ENCODE measurements around the gene ZNF830.
"Not testable (repeated sequence)": the region's sequence is repeated elsewhere in the genome, so short reads cannot be mapped to it uniquely, and the experiment has no call there.

ZNF830 gene, protein sequence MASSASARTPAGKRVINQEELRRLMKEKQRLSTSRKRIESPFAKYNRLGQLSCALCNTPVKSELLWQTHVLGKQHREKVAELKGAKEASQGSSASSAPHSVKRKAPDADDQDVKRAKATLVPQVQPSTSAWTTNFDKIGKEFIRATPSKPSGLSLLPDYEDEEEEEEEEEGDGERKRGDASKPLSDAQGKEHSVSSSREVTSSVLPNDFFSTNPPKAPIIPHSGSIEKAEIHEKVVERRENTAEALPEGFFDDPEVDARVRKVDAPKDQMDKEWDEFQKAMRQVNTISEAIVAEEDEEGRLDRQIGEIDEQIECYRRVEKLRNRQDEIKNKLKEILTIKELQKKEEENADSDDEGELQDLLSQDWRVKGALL
- 5.3 to 13.8 (median 9.5) reads per million in 17 experiments for total RNA-seq

DNA sequence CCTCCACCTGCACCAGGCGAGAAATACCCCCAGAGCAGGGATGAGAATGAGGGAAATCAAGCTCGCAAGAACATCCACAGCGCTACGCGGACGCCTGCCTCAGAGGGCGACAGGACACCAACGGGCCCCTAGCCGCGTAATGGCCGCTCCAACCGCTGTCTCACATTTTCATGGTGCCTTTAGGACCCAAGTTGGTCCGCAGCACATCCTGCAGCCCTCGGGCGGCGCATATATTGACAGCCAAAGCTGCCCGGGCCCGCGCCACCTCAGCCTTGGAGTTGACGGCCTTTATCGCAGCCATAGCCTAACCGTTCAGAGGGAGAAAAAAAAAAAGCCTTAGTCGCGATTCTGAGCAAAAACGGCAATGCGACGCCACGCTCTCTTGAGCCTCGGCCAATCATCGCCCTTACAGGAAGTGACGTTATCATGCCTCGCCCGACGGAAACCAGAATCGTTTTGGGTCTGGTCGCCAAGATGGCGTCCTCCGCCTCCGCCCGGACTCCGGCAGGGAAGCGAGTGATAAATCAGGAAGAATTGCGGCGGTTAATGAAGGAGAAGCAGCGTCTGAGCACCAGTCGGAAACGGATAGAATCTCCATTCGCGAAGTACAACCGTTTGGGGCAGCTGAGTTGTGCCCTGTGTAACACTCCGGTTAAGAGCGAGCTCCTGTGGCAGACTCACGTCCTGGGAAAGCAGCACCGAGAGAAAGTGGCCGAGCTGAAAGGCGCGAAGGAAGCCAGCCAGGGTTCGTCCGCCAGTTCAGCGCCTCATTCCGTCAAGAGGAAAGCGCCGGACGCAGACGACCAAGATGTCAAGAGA is at the start of gene ZNF830, which contains the start of gene CCT6B:
Gene ZNF830 (plus strand): TSS at position 448 of the 819 bp plus-strand sequence. CDS start 27 bp downstream, at position 475.
Gene CCT6B (minus strand): TSS at position 368 of the 819 bp plus-strand sequence. CDS start 67 bp downstream, at position 301.
- peak; percentile 95 to 97 (median 96) for DNase-seq

DNA sequence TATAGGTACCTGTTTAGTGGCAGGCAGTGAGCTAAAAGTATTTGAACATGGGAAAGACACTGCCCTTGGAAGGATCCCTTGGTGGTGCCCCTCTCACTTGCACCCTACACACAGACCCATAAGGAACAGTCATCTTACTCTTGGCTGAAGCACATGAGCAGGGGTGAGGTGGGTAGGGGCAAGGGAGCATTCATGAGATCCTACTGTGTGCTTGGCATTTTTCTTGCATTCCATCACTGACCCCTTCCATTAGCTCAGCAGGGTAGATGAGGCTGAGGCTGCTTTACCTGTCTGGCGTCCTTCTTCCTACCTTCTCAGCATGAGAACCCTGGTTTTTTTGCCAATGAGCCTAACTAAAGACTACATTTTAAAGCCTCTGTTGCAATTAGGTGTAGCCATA is 48.3 kb upstream of the ZNF830 start:
- no peak for DNase-seq

DNA sequence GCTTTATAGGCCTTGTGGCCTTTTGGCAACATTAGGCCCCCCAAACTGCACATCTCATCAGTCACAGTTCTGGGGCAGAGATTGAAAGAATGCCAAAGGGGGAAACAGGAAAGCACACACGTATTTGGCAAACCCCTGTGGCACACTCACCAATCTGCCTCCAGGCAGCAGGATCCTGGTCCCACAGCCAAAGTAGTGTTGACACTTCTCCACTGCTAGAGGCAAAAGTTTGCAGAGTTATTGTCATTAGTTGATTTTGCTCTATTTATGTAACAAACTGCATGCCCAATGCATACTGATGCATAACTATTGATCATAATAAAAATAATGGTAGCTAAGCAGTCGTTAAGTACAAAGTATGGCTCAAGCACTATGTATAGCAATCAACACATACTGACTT is 45.2 kb upstream of the ZNF830 start:
- no peak for DNase-seq

DNA sequence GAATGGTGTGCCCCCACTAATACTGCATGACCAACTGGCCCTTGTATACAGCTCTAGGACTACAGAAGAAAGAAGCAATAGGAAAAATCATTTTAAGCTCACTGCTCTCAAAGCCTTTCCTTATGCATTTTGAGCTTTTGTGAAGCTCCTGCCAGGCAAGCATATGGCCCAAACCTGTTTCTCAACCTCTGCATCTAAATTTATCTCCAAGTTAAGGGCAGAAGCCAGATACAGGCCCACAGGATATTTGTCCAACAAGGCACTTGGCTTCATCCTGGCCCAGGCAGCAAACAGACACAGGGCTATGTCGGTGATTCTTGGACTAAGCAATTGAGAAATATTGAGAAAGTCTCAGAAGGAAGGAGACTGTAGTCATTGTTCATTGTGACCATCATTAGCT is 44.0 kb upstream of the ZNF830 start:
- no peak for DNase-seq

DNA sequence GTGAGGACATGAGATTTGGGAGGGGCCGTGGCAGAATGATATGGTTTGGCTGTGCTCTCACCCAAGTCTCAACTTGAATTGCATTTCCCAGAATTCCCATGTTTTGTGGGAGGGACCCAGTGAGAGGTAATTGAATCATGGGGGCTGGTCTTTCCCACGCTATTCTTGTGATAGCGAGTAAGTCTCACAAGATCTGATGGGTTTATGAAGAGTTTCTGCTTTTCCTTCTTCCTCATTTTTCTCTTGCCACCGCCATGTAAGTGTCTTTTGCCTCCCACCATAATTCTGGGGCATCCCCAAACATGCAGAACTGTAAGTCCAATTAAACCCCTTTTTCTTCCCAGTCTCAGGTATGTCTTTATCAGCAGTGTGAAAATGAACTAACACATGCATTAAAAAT is 40.7 kb upstream of the ZNF830 start:
- peak; percentile 48 to 83 (median 72) for DNase-seq

DNA sequence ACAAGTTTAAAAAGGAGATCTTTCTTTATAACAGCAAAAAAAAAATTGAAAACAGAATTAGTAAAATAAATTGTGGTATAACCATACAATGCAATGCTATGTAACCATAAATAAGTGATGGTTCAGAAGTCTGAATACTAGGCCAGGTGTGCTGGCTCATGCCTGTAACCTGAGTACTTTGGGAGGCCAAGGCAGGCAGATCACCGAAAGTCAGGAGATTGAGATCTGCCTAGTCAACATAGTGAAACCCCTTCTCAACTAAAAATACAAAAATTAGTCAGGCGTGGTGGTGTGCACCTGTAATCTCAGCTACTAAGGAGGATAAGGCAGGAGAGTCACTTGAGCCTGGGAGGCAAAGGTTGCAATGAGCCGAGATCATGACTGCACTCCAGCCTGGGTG is 34.7 kb upstream of the ZNF830 start:
- no peak for DNase-seq

DNA sequence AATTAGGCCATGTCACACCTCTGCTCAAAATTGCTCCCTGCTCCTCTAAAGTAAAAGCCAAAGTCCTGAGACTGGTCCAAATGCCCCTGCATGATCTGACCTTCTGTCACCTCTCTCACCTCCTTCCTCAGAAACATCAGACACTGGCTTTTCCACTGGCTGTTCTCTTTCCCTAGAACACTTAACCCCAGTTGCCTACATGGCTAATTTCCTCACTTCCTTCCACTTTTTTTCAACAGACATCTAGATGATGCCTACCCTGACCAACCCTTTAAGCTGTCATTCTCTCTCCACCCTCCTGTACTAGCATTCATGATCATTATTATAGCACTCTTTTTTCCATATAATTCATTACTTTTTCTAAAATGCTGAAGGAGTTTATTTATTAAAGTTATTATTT is 31.1 kb upstream of the ZNF830 start:
- peak; percentile 2 to 53 (median 38) for DNase-seq

DNA sequence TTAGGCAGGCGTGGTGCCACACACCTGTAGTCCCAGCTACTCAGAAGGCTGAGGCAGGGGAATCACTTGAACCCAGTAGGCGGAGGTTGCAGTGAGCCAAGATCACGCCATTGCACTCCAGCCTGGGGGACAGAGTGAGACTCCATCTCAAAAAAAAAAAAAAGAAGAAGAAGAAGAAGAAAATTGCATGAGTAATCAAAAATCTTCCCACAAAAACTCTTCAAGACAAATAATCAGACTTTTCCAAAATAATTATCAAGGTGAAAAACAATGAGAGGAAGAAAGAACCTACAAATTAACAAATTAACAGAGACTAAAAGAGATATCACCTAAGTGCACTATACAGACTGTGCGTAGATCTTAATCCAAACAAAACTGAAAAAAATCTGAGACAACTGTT is 10.6 kb upstream of the ZNF830 start:
- not testable (repeated sequence) for DNase-seq

DNA sequence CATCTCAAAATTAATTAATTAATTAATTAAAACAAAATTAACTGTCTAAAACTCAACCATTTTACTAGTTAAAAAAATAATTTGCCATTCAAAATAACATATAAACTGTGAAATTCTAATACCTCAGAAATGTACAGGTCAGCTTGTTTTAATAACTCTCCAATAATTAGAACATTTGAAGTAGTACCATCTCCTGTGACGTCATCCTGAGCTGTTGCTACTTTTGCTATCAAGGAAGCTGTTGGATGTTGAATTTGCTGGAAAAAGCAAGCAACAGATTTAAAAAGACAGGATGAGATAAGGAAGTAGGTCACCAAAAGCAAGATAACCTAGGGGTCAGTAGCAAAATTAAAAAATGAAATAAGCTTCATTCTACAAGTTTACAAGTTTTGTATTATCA is 2.9 kb upstream of the ZNF830 start:
- DNase-seq = no peak

DNA sequence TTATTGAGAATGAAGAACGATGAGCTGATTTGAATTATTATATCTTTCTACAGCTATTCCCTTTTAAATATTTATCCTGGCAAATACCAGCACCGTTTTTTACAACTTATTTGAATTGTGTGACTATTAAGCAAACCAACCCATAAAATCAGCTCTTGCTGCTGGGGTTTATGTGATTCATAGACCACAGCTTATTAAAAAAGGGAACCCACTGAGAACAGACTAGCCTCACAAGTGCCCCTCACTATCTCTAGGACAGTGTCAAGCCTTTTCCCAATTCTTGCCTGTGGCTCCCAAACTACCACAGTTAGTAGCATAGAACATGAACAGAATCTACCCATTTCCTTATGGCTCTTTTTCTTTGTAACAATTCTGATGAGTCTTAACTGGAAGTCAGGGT is 12.8 kb downstream of the ZNF830 start:
- peak in 1 of 4 experiments; percentile 13 for DNase-seq

DNA sequence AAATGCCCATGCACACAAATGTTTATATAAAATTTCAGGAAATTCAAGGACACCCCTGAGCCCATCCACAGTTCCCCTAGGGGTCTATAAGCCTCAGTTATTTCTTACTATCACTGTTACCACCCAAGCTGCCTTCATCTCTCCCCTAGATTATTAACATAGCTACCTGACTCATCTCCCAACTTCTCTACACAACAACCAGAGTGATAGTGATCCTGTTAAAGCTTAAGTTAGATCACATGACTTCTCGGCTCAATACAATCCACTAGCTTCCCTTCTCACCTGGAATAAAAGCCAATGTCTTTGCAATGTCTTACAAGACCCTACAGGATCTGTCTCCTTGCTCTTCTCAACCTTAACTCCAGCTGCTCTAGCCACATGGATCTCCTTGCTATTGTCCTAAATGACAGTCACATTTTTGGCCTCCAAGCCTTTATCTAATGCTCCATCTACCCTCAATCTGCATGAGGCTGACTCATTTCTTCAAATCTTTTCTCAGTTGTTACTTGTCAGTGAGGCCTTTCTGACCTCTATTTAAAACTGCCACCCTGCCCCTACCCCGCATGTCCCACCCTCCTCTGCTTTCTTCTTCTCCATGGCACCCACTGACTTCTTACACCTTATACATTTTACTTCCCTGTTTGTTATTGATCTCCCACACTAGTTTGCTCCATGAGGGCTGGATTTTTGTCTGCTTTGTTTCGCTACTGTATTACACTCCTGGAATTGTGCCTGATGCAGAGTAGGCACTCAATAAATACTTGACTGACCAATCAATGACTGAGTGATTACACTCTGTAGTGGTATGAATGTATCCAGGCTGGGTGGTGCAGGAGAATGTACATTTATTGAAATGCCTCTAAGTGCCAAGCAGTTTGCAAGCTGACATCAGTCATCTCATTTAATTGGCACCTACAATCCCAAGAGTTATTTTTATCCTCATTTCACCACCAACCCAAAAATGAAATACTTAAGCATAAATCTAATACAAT is 13.8 kb downstream of the ZNF830 start:
- no peak for DNase-seq

DNA sequence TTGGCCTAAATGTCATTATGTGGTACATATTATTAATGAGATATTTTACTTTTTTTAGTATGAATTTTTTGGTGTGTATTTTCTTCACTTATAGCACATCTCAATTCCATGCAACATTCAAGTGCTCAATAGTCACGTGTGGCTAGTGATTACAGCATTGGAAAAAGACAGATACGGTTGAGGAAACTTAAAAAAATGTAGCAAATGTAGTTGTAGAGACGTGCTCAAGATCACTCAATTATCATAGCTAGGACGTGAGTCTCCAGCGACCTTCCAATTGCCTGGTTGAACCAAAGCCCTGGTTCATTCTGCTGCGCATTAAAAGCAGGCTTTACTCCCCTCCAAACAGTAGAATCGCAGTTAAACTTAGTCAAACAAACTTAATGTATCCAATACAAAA is 17.8 kb downstream of the ZNF830 start:
- no peak for DNase-seq

DNA sequence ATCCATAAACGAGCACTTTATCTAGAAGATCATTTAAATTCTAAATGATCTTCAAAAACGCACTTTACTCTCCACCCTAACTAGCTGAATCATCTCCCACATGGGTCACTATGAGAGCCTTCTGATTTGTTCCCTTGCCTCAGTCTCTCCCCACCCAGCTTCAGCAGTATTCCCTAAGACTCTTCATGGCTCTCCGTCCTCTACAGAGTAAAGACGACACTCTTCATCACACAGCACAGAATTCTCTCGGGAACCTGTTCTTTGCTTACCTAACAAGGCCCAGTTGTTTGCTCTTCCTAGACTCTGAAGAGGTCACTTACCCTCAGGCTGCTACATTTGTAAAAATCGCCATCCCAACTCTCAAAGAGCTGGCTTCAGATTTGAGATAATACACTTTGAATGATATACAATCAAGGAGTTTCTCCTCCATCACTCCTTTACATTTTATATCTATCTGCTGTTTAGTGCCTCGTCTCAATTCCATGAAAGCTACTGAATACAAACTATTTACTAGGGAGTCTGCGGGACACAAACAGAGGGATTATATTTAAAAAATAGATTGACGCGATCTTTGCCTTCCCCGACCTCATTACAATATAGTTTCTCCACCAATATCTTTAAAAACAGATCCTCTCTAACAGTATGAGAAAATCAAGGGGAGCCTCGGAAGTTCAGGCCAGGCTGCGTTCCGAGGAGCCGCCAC is 18.5 kb downstream of the ZNF830 start:
- DNase-seq = no peak

DNA sequence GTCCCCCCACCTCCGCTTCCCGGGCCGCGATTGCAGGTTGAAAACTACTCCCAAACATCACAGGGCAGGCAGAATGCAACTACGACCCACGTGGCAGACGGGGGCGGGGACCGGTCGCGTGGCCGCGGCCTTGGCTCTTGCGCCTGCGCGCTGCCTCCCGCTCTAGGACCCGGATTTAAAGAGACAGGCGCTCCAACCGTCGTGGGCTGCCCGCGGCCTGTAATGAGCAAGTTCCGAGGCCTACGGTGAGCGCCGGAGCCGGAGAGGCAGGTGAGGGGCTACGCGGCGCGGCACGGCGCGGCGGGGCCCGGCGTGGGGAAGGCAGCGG is 19.0 kb downstream of the ZNF830 start, which contains the start of gene LIG3:
Gene LIG3 (plus strand): TSS at position 160 of the 328 bp plus-strand sequence. CDS start 2,494 bp downstream, outside the sequence.
- peak; percentile 96 to 98 (median 97) for DNase-seq

DNA sequence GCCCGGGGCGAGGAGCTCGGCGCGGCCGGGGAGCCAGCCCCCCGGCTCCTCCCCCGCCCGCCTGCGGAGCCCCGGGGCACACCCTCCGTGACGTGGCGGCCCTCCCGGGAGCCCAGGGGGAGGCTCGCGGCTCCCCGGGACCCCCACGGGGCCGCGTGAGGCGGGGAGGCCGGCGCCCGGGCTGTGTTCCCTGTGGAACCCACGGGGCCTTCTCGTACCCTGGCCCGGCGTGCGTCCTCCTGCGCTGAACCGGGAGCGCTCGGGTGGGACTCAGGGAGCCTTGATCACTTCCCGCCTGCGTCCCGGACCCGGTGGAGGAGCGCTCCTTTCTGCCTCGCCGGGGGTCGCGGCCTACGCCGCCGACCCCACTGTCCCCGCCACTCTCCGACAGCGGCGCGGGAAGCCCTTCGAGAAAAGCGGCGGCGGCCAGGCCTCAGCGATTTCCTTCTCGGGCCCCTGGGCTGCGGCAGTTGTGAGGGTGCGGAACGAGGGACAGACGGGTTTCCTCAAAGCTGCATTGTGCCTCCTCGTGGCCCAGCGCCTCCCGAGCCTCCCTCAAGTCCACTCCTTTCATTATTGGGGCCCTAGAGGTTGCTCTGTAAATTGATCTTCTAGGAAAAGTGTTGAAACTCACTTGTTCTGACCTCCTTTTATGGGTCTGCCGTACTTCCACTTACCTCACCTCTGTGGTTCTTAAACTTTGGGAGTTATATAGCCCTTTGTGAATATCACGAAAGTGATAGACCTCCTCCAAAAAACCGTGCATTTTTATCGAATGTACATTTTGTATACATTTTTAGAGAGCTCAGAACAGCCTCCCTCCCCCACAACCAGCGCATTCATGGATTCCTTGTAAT is 19.6 kb downstream of the ZNF830 start:
- peak; percentile 83 to 92 (median 90) for DNase-seq

DNA sequence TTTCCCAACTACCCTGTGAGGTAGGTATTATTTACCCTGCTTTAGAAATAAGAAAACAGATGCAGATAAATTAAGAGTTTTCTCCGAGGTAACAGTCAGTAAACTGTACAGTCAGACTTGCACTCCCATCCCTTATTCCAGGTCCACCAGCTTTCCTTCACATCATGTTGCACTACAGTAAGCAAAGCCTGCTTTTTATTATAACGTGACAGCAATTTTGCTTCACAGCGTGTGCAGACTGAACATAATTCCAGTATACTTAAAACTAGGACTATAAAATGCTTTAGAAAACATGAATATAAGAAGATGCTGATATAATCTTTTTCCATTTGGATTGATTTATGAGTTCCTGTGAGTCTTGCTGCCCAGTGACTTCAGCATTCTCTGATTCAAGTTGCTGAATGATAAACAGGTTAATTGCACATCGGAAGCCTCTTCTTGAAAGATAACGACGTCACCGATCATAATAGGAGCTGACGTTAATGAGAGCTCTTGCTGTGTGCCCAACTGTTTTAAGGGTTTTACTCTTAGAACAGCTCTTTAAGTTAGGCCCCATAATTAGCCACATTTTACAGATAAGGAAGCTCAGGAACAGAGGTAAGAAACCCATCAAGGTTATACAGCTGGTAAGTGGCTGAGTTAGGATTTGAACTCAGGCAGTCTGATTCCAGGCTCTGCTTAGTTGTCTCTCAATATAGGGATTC is 20.4 kb downstream of the ZNF830 start:
- DNase-seq = peak in 2 of 4 experiments; percentile 21 to 33

DNA sequence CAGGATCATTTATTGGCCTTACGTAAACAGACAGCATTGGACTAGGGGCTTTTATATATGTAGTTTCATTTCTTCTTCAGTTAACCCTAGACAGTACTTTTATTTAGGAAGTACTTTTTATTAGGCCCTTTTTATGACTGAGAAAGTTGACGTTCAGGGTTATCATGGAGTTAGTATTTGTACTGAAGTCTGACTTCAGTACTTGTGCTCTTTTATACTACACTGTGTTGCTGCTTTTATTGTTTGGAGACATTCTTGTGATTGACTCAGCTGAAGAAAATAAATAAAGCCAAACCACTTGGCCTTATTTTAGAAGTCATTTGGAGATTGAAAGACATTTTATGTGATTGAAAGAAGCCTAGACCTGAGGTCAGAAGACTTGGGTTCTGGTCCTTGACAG is 25.9 kb downstream of the ZNF830 start:
- no peak for DNase-seq

DNA sequence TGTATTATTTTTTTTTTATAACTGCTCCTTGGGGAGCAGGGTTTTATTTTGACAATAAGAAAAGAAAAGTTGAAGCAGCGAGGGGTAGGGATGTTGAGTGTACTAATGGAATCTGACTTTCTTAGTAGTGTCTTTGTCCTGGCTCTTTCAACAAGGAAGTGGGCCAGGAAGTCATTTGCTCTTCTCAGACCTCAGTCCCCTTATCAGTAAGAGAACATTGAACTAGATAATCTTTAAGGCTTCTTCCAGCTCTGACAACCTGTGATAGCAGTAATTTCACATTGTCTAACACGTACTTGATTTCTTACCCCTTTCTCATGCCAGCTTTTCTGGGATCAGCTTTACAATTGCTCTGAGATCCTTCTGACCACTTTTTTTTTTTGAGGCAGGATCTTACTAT is 27.3 kb downstream of the ZNF830 start:
- no peak for DNase-seq

DNA sequence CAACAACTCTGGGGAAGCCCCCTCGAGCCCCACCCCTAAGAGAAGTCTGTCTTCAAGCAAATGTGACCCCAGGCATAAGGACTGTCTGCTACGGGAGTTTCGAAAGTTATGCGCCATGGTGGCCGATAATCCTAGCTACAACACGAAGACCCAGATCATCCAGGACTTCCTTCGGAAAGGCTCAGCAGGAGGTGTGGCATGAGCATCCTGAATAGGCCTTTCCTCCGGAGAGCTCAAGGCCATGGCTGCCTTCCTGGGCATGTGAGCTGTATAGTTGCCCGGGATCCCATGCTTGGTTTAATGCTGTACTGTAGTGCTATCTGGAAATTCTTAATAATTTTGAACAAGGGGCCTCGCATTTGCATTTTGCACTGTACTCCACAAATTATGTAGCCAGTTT is 28.1 kb downstream of the ZNF830 start:
- no peak for DNase-seq

DNA sequence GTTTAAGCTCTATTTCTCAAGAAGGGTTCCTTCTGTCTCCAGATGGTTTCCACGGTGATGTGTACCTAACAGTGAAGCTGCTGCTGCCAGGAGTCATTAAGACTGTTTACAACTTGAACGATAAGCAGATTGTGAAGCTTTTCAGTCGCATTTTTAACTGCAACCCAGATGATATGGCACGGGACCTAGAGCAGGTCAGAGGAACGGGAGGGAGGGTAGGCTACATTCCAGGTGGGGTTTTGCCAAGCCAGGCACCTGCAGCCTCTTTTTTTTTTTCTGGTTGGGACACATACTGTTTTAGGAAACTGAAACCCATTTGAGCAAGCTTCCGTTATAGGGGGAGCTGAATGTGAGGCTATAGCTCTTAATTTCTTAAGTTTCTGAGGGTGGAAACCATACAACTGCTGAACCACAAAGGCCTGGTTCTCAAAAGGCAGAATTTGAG is 29.6 kb downstream of the ZNF830 start:
- DNase-seq = peak in 3 of 4 experiments; percentile 15 to 55 (median 30)

Measured in suppressor macrophage (primary cell).